ENCODE data around the gene PROSER2. TPM values are rescaled to one million over a fixed set of nuclear protein-coding genes. Genes with fewer than 3 reads are reported as not detected.

PROSER2 gene
- total and polyA plus RNA-seq, 2 of the 13 experiments (the other 11 are each of a cell fraction or from before 2014, with no cell fraction given), result 6.9 to 7.7 TPM

GRCh38 chr10:11875494-11876281 is 52.5 kb downstream of the PROSER2 start (continued):
- no peak for TF ChIP-seq HNRNPK (IDR thresholded peaks at IDR 0.05; ENCODE audit: low read depth, low read length, poor library complexity, severe bottlenecking)
- TF ChIP-seq NR0B2 (CRISPR knock-in tag; IDR thresholded peaks at IDR 0.05), result no peak
- no peak for TF ChIP-seq PAF1 (CRISPR knock-in tag; IDR thresholded peaks at IDR 0.05)
- TF ChIP-seq ZNF225 (CRISPR knock-in tag; IDR thresholded peaks at IDR 0.05), result 0 out of 2 replicates have a peak, but pooled peaks have one; percentile 67
- TF ChIP-seq EP300 (IDR thresholded peaks at IDR 0.05; ENCODE audit: low read depth in 2 of 2, low read length in 2 of 2), result peak; percentile 57 to 90; a peak in 3 of 4 replicates
- TF ChIP-seq EP300 (CRISPR knock-in tag; IDR thresholded peaks at IDR 0.05; ENCODE audit: borderline replicate concordance), result peak; percentile 88
- TF ChIP-seq ZEB1 (IDR thresholded peaks at IDR 0.05; ENCODE audit: insufficient replicate concordance, low read depth), result peak; percentile 78
- TF ChIP-seq CC2D1A (CRISPR knock-in tag; IDR thresholded peaks at IDR 0.05), result no peak
- TF ChIP-seq RFX3 (CRISPR knock-in tag; IDR thresholded peaks at IDR 0.05), result no peak
- TF ChIP-seq GFI1 (CRISPR knock-in tag; IDR thresholded peaks at IDR 0.05; ENCODE audit: borderline replicate concordance), result peak; percentile 86; the same call in 1 of the 2 replicates
- TF ChIP-seq ZBTB26 (CRISPR knock-in tag; IDR thresholded peaks at IDR 0.05; ENCODE audit: borderline replicate concordance), result 0 out of 2 replicates have a peak, but pooled peaks have one; percentile 30
- TF ChIP-seq NFIC (IDR thresholded peaks at IDR 0.05; ENCODE audit: low read length), result no peak; the same call in 1 of the 2 replicates
- 0 out of 2 replicates have a peak, but pooled peaks have one; percentile 27 for TF ChIP-seq ZNF326 (CRISPR knock-in tag; IDR thresholded peaks at IDR 0.05; ENCODE audit: borderline replicate concordance)
- no peak; the same call in 1 of the 2 replicates for TF ChIP-seq IRX3 (CRISPR knock-in tag; IDR thresholded peaks at IDR 0.05; ENCODE audit: borderline replicate concordance, low read depth)
- peak; percentile 22; the same call in 1 of the 2 replicates for TF ChIP-seq TFDP2 (CRISPR knock-in tag; IDR thresholded peaks at IDR 0.05)
- TF ChIP-seq MEIS2 (CRISPR knock-in tag; IDR thresholded peaks at IDR 0.05), result no peak; the same call in 1 of the 2 replicates
- TF ChIP-seq DNMT1 (CRISPR knock-in tag; IDR thresholded peaks at IDR 0.05), result no peak
- TF ChIP-seq ZNF816 (CRISPR knock-in tag; IDR thresholded peaks at IDR 0.05; ENCODE audit: borderline replicate concordance), result no peak
- TF ChIP-seq ZNF550 (CRISPR knock-in tag; IDR thresholded peaks at IDR 0.05; ENCODE audit: borderline replicate concordance), result 0 out of 2 replicates have a peak, but pooled peaks have one; percentile 18
- peak; percentile 70; the same call in 1 of the 2 replicates for TF ChIP-seq ESRRA (CRISPR knock-in tag; IDR thresholded peaks at IDR 0.05; ENCODE audit: low read depth)
- no peak for TF ChIP-seq PAX8 (CRISPR knock-in tag; IDR thresholded peaks at IDR 0.05; ENCODE audit: borderline replicate concordance)
- no peak for TF ChIP-seq ZXDC (CRISPR knock-in tag; IDR thresholded peaks at IDR 0.05)
- TF ChIP-seq ZSCAN22 (CRISPR knock-in tag; IDR thresholded peaks at IDR 0.05), result 0 out of 2 replicates have a peak, but pooled peaks have one; percentile 21
- TF ChIP-seq AHR (CRISPR knock-in tag; IDR thresholded peaks at IDR 0.05), result no peak

Data from HepG2 (cell line).